MM.1S (cell line): ENCODE results near the gene EEPD1.

Experiments
- DNase-seq: peaks from one replicate; pipeline ENCODE4 v3.0.0-alpha.2; 2015
- H2AFZ ChIP-seq: fragments of 300-600 bp; sonication (generic); 2 replicates; pipeline ENCODE4 v1.6.0; 2016; ENCODE audit warnings: antibody characterized with exemption, low read length
- H3F3A ChIP-seq: fragments of 300-600 bp; sonication (generic); 2 replicates; pipeline ENCODE4 v1.6.1; 2016; ENCODE audit warnings: mild to moderate bottlenecking, antibody characterized with exemption, low read length, moderate library complexity, mixed read lengths; ENCODE audit not compliant: insufficient read depth
- H3K27ac ChIP-seq: fragments of 300-600 bp; sonication (generic); 2 replicates; pipeline ENCODE4 v1.5.1; 2016; ENCODE audit warnings: mild to moderate bottlenecking, low read length
- H3K27me3 ChIP-seq: fragments of 300-600 bp; sonication (generic); replicated peaks from 2 replicates; pipeline ENCODE4 v1.6.0; 2016; ENCODE audit warnings: low read length; ENCODE audit not compliant: insufficient read depth
- H3K36me3 ChIP-seq: fragments of 300-600 bp; sonication (generic); replicated peaks from 2 replicates; pipeline ENCODE4 v1.6.1; 2016; ENCODE audit warnings: mild to moderate bottlenecking, low read length, mixed read lengths; ENCODE audit not compliant: insufficient read depth
- H3K4me1 ChIP-seq: fragments of 300-600 bp; sonication (generic); 2 replicates; pipeline ENCODE4 v1.6.1; 2016; ENCODE audit warnings: low read length, mixed read lengths
- H3K4me2 ChIP-seq: fragments of 300-600 bp; sonication (generic); 2 replicates; pipeline ENCODE4 v1.6.0; 2016; ENCODE audit warnings: low read depth, low read length
- H3K4me3 ChIP-seq: fragments of 300-600 bp; sonication (generic); 2 replicates; pipeline ENCODE4 v1.5.1; 2016; ENCODE audit warnings: low read length, mixed read lengths
- H3K79me2 ChIP-seq: fragments of 300-600 bp; sonication (generic); 2 replicates; pipeline ENCODE4 v1.6.1; 2016; ENCODE audit warnings: mixed run types, low read length, mixed read lengths
- H3K9ac ChIP-seq: fragments of 300-600 bp; sonication (generic); 2 replicates; pipeline ENCODE4 v1.6.1; 2016; ENCODE audit warnings: low read length, mixed read lengths
- H3K9me2 ChIP-seq: fragments of 300-600 bp; sonication (generic); replicated peaks from 2 replicates; pipeline ENCODE4 v1.6.1; 2016; ENCODE audit warnings: mild to moderate bottlenecking, low read length, mixed read lengths; ENCODE audit not compliant: insufficient read depth
- H3K9me3 ChIP-seq: fragments of 300-600 bp; sonication (generic); replicated peaks from 2 replicates; pipeline ENCODE4 v1.6.1; 2016; ENCODE audit warnings: mild to moderate bottlenecking, low read length, mixed read lengths; ENCODE audit not compliant: insufficient read depth
- H4K20me1 ChIP-seq: fragments of 300-600 bp; sonication (generic); 2 replicates; pipeline ENCODE4 v1.6.1; 2016; ENCODE audit warnings: mild to moderate bottlenecking, low read length, moderate library complexity, mixed read lengths; ENCODE audit not compliant: insufficient read depth
- EZH2 ChIP-seq: fragments of 300-600 bp; sonication (generic); optimal IDR thresholded peaks from 2 replicates; pipeline ENCODE3; 2017; ENCODE audit warnings: low read depth, mild to moderate bottlenecking, antibody characterized with exemption, low read length, mixed read lengths
- EZH2phosphoT487 ChIP-seq: fragments of 300-600 bp; sonication (generic); IDR thresholded peaks from 2 replicates; pipeline ENCODE4 v1.6.1; 2018; ENCODE audit warnings: antibody characterized with exemption, low read length
- TF ChIP-seq, protein P1 (sequence below): fragments of 300-600 bp; sonication (generic); IDR thresholded peaks from 2 replicates; pipeline ENCODE4 v1.5.1; 2016; ENCODE audit warnings: antibody characterized with exemption, low read length, mixed read lengths

The EEPD1 gene

GRCh38 chr7:36199329-36199728 is 46.3 kb downstream of the EEPD1 start:
- no peak overlapping the region for H3K27ac ChIP-seq
- H3F3A ChIP-seq, result no peaks in the 10 kb centered on the region
- H3K27me3 ChIP-seq, result no peaks in the 10 kb centered on the region
- no peak overlapping the region for H3K4me2 ChIP-seq
- no peak overlapping the region for H3K4me3 ChIP-seq
- no peak for DNase-seq
- H3K36me3 ChIP-seq, result no peaks in the 10 kb centered on the region
- TF ChIP-seq, protein P1, sequence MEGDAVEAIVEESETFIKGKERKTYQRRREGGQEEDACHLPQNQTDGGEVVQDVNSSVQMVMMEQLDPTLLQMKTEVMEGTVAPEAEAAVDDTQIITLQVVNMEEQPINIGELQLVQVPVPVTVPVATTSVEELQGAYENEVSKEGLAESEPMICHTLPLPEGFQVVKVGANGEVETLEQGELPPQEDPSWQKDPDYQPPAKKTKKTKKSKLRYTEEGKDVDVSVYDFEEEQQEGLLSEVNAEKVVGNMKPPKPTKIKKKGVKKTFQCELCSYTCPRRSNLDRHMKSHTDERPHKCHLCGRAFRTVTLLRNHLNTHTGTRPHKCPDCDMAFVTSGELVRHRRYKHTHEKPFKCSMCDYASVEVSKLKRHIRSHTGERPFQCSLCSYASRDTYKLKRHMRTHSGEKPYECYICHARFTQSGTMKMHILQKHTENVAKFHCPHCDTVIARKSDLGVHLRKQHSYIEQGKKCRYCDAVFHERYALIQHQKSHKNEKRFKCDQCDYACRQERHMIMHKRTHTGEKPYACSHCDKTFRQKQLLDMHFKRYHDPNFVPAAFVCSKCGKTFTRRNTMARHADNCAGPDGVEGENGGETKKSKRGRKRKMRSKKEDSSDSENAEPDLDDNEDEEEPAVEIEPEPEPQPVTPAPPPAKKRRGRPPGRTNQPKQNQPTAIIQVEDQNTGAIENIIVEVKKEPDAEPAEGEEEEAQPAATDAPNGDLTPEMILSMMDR, result no peak
- TF ChIP-seq EZH2 (no peak), EZH2phosphoT487 (no peak)
- no peak overlapping the region for H3K9ac ChIP-seq
- H4K20me1 ChIP-seq, result no peaks in the 10 kb centered on the region
- H3K9me2 ChIP-seq, result no peaks in the 10 kb centered on the region
- no peaks in the 10 kb centered on the region for H3K4me1 ChIP-seq
- H3K9me3 ChIP-seq, result no peaks in the 10 kb centered on the region
- no peaks in the 10 kb centered on the region for H3K79me2 ChIP-seq
- H2AFZ ChIP-seq, result no peak overlapping the region

GRCh38 chr7:36201122-36201723 is 48.2 kb downstream of the EEPD1 start:
- Histone ChIP-seq H3K79me2 (no peaks in the 10 kb centered on the region), H3K9ac (no peak overlapping the region)

GRCh38 chr7:36202398-36202797 is 49.3 kb downstream of the EEPD1 start:
- DNase-seq, result no peak

More at GRCh38 chr7:36201122-36201723, 48.2 kb downstream of the EEPD1 start:
- no peak for TF ChIP-seq EZH2phosphoT487
- TF ChIP-seq, protein P1, result no peak
- TF ChIP-seq EZH2, result no peak
- Histone ChIP-seq H3K4me2 (no peak overlapping the region), H3K4me1 (no peaks in the 10 kb centered on the region), H2AFZ (no peak overlapping the region), H3K27me3 (no peaks in the 10 kb centered on the region), H3K9me2 (no peaks in the 10 kb centered on the region), H3K27ac (no peak overlapping the region), H3K36me3 (no peaks in the 10 kb centered on the region), H3K9me3 (no peaks in the 10 kb centered on the region), H3K4me3 (no peak overlapping the region), H3F3A (no peaks in the 10 kb centered on the region), H4K20me1 (no peaks in the 10 kb centered on the region)
- no peak for DNase-seq

More at GRCh38 chr7:36202398-36202797, 49.3 kb downstream of the EEPD1 start:
- no peaks in the 10 kb centered on the region for H3F3A ChIP-seq
- no peak overlapping the region for H3K4me2 ChIP-seq
- no peaks in the 10 kb centered on the region for H3K9me3 ChIP-seq
- no peaks in the 10 kb centered on the region for H3K9me2 ChIP-seq
- no peak for TF ChIP-seq EZH2
- TF ChIP-seq, protein P1, result no peak
- TF ChIP-seq EZH2phosphoT487, result no peak
- no peaks in the 10 kb centered on the region for H3K4me1 ChIP-seq
- H4K20me1 ChIP-seq, result no peaks in the 10 kb centered on the region
- H3K9ac ChIP-seq, result no peak overlapping the region
- no peak overlapping the region for H2AFZ ChIP-seq
- H3K27ac ChIP-seq, result no peak overlapping the region
- no peaks in the 10 kb centered on the region for H3K36me3 ChIP-seq
- H3K79me2 ChIP-seq, result no peaks in the 10 kb centered on the region
- H3K4me3 ChIP-seq, result no peak overlapping the region
- no peaks in the 10 kb centered on the region for H3K27me3 ChIP-seq
